Parathyroid adenoma (tissue), 2 donors: Measurements from ENCODE around the gene CANX.

Source experiments
- H2AFZ ChIP-seq: fragments of 300-600 bp; sonication (generic); one replicate; pipeline ENCODE4 v1.7.0; 2017; ENCODE audit warnings: antibody characterized with exemption, mild to moderate bottlenecking
- H3K27ac ChIP-seq: fragments of 300-600 bp; sonication (generic); one replicate; pipeline ENCODE4 v1.7.0; 2017
- H3K27me3 ChIP-seq: fragments of 300-600 bp; sonication (generic); one replicate; pipeline ENCODE4 v1.7.0; 2017; ENCODE audit warnings: low read length; ENCODE audit not compliant: control insufficient read depth, insufficient read depth
- H3K36me3 ChIP-seq: fragments of 300-600 bp; sonication (generic); one replicate; pipeline ENCODE4 v1.7.0; 2017; ENCODE audit warnings: low read length; ENCODE audit not compliant: control insufficient read depth, insufficient read depth
- H3K4me1 ChIP-seq: fragments of 300-600 bp; sonication (generic); one replicate; pipeline ENCODE4 v1.7.0; 2017; ENCODE audit warnings: control low read depth
- H3K4me2 ChIP-seq: fragments of 300-600 bp; sonication (generic); one replicate; pipeline ENCODE4 v1.7.0; 2017; ENCODE audit warnings: low read length
- H3K4me3 ChIP-seq: fragments of 300-600 bp; sonication (generic); one replicate; pipeline ENCODE4 v1.7.0; 2017; ENCODE audit warnings: low read depth, low read length
- H3K79me2 ChIP-seq: fragments of 300-600 bp; sonication (generic); one replicate; pipeline ENCODE4 v1.7.0; 2017; ENCODE audit warnings: control low read depth
- H3K9ac ChIP-seq: fragments of 300-600 bp; sonication (generic); one replicate; pipeline ENCODE4 v1.7.0; 2017; ENCODE audit warnings: mild to moderate bottlenecking
- H3K9me3 ChIP-seq: fragments of 300-600 bp; sonication (generic); one replicate; pipeline ENCODE4 v1.7.0; 2017; ENCODE audit warnings: low read length; ENCODE audit not compliant: control insufficient read depth
- TF ChIP-seq, protein P1 (sequence below): fragments of 300-600 bp; sonication (generic); IDR thresholded peaks from one replicate; pipeline ENCODE4 v1.7.0; 2017; ENCODE audit warnings: antibody characterized with exemption, mild to moderate bottlenecking
- donor health status: primary hyperparathyroidism.

Gene CANX

DNA sequence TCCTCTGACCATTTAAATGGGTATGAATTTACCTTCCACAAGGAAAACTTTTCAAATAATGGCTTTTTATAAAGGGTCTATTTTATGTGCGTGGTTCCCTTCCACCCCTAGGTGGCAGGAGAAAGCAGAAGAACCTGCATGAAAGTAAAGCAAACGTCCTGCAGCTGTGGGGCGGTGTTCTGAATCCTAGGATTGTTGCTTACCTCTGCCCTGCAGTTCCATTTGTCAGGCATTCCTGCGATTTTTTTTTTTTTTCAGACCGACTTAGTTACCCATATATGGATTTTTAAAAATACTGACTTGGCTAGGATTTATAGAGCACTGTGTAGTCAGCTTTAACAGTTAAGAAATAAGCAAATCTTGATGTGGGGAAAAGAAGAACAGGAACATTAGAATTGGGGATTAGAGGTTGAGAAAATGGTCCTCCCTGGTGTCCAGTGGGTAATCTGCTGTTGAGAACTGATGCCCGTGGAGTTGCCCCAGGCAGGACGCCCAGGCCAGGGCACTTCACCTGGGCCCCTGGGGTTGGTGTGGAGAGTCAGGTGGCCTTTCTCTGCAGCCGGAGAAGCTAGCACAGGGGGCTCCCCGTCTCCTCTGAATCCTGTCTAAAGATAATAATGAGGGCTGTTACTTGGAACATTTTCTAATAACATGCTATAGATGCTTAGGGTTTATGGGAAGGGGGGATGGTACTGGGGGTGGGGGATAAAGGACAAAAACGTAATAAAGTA, 64.6 kb downstream of the CANX start:
- H3K4me3 ChIP-seq, result no peak overlapping the region
- peak overlapping the region; percentile 67 for H3K27ac ChIP-seq
- H3K9ac ChIP-seq, result no peak overlapping the region

DNA sequence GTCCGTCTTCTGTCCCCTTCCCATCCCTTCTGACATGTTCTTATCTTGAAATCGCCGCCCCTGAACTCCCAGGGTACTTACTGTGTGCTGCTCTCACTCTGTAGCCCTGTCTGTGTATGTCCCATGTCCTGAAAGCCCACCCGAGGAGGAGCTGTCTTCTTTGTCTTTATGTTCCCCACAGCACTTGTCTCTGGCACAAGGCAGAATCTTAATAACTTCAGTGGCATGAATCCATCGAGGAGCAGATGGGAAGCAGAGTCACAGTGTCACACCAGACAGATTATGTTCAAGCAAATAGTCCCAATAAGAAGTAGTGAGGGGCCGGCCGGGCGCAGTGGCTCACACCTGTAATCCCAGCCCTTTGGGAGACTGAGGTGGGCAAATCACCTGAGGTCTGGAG, 65.3 kb downstream of the CANX start:
- no peak overlapping the region for H3K4me2 ChIP-seq
- H3K36me3 ChIP-seq, result no peaks in the 10 kb centered on the region
- H3K4me1 ChIP-seq, result peaks cover 32% of the 10 kb centered on the region
- H3K4me3 ChIP-seq, result no peak overlapping the region
- peak overlapping the region; percentile 67 for H3K27ac ChIP-seq
- peaks cover 35% of the 10 kb centered on the region for H3K79me2 ChIP-seq
- no peaks in the 10 kb centered on the region for H3K27me3 ChIP-seq
- TF ChIP-seq, protein P1, sequence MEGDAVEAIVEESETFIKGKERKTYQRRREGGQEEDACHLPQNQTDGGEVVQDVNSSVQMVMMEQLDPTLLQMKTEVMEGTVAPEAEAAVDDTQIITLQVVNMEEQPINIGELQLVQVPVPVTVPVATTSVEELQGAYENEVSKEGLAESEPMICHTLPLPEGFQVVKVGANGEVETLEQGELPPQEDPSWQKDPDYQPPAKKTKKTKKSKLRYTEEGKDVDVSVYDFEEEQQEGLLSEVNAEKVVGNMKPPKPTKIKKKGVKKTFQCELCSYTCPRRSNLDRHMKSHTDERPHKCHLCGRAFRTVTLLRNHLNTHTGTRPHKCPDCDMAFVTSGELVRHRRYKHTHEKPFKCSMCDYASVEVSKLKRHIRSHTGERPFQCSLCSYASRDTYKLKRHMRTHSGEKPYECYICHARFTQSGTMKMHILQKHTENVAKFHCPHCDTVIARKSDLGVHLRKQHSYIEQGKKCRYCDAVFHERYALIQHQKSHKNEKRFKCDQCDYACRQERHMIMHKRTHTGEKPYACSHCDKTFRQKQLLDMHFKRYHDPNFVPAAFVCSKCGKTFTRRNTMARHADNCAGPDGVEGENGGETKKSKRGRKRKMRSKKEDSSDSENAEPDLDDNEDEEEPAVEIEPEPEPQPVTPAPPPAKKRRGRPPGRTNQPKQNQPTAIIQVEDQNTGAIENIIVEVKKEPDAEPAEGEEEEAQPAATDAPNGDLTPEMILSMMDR, result no peak
- H2AFZ ChIP-seq, result no peak overlapping the region
- no peaks in the 10 kb centered on the region for H3K9me3 ChIP-seq
- H3K9ac ChIP-seq, result no peak overlapping the region

More for the DNA sequence above, 64.6 kb downstream of the CANX start:
- TF ChIP-seq, protein P1, result peak; percentile 94
- no peaks in the 10 kb centered on the region for H3K36me3 ChIP-seq
- no peak overlapping the region for H2AFZ ChIP-seq
- no peaks in the 10 kb centered on the region for H3K9me3 ChIP-seq
- peaks cover 35% of the 10 kb centered on the region for H3K79me2 ChIP-seq
- peak overlapping the region; percentile 39 for H3K4me2 ChIP-seq
- peaks cover 32% of the 10 kb centered on the region for H3K4me1 ChIP-seq
- no peaks in the 10 kb centered on the region for H3K27me3 ChIP-seq

DNA sequence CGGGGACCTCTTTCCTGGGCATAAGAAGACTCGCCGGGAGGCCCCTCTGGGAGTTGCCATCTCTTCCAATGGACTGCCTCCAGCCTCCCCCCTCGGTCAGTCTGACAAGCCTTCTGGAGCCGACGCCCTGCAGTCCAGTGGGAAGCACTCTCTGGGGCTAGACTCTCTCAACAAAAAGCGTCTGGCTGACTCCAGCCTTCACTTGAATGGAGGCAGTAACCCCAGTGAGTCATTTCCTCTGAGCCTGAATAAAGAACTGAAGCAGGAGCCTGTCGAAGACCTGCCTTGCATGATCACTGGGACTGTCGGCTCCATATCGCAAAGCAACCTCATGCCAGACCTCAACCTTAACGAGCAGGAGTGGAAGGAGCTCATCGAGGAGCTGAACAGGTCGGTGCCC, 66.6 kb downstream of the CANX start:
- TF ChIP-seq, protein P1, result no peak
- Histone ChIP-seq H3K27me3 (no peaks in the 10 kb centered on the region), H3K9me3 (no peaks in the 10 kb centered on the region), H3K36me3 (no peaks in the 10 kb centered on the region), H3K4me3 (no peak overlapping the region), H3K79me2 (peaks cover 31% of the 10 kb centered on the region), H3K4me1 (peaks cover 24% of the 10 kb centered on the region), H3K9ac (no peak overlapping the region), H3K27ac (no peak overlapping the region), H2AFZ (no peak overlapping the region), H3K4me2 (no peak overlapping the region)

DNA sequence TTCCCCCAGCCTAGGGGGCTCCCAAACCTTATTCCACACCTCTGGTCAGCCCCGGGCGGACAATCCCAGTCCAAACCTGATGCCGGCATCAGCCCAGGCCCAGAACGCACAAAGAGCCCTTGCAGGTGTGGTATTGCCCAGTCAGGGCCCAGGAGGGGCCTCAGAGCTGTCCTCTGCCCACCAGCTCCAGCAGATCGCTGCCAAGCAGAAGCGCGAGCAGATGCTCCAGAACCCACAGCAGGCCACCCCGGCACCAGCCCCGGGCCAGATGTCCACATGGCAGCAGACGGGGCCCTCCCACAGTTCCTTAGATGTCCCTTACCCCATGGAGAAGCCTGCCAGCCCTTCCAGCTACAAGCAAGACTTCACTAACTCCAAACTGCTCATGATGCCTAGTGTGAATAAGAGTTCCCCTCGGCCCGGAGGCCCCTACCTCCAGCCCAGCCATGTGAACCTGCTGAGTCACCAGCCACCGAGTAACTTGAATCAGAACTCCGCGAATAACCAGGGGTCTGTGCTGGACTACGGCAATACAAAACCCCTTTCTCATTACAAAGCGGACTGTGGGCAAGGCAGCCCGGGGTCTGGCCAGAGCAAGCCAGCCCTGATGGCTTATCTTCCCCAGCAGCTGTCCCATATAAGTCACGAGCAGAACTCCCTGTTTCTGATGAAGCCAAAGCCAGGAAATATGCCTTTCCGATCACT, 67.4 kb downstream of the CANX start:
- H3K36me3 ChIP-seq, result no peaks in the 10 kb centered on the region

More for the DNA sequence above, 67.4 kb downstream of the CANX start:
- TF ChIP-seq, protein P1, result no peak
- Histone ChIP-seq H3K79me2 (peaks cover 34% of the 10 kb centered on the region), H3K9ac (no peak overlapping the region), H3K9me3 (no peaks in the 10 kb centered on the region), H3K27ac (no peak overlapping the region), H3K4me3 (no peak overlapping the region), H2AFZ (no peak overlapping the region), H3K4me2 (no peak overlapping the region), H3K27me3 (no peaks in the 10 kb centered on the region), H3K4me1 (peaks cover 24% of the 10 kb centered on the region)
